CD4-positive, CD25-positive, alpha-beta regulatory T cell (primary cell): ENCODE measurements around the gene VMA21. TPM values are rescaled to one million over a fixed set of nuclear protein-coding genes. Genes with fewer than 3 reads are reported as not detected.

Source experiments
- ATAC-seq, 2 donors: fragments of 150-1000 bp; cut with Tn5 transposase; one replicate each; pipeline ENCODE4 v1.10.0; 2021; ENCODE audit warnings: low read depth in 2 of 2, moderate number of reproducible peaks in 2 of 2, moderate library complexity in 1 of 2
- DNase-seq, 3 donors: peaks; one replicate each; pipeline versions ENCODE4 v3.0.0 to v3.0.0-alpha.2; 2012 to 2022; ENCODE audit warnings: mixed read lengths in 1 of 3
- H3K27ac ChIP-seq: one replicate; pipeline ENCODE4 v1.7.0; 2013; ENCODE audit warnings: mild to moderate bottlenecking, low read length; ENCODE audit not compliant: insufficient read depth, poor library complexity, severe bottlenecking
- H3K27me3 ChIP-seq: one replicate; pipeline ENCODE4 v1.7.0; 2013; ENCODE audit warnings: low read length; ENCODE audit not compliant: control insufficient read depth, insufficient read depth
- H3K36me3 ChIP-seq: one replicate; pipeline ENCODE4 v1.7.0; 2013; ENCODE audit warnings: mild to moderate bottlenecking, low read length, moderate library complexity; ENCODE audit not compliant: control insufficient read depth, insufficient read depth
- H3K4me1 ChIP-seq: 2 replicates; pipeline ENCODE4 v1.7.0; 2013; ENCODE audit warnings: mild to moderate bottlenecking, low read length; ENCODE audit not compliant: insufficient read depth, control insufficient read depth, poor library complexity, severe bottlenecking
- H3K4me3 ChIP-seq: one replicate; pipeline ENCODE4 v1.7.0; 2013; ENCODE audit warnings: low read depth, mild to moderate bottlenecking, low read length, moderate library complexity
- H3K9me3 ChIP-seq, 2 experiments: 1 replicate in 1 of 2; 2 replicates in 1 of 2; pipeline ENCODE4 v1.7.0; 2013; ENCODE audit warnings: low read length in 2 of 2, mild to moderate bottlenecking in 1 of 2, moderate library complexity in 1 of 2; ENCODE audit not compliant: control insufficient read depth in 2 of 2
- H3K27ac Mint-ChIP-seq, 3 donors: one replicate each; pipeline ENCODE4 v1.8.0; 2020 to 2022; ENCODE audit warnings: mild to moderate bottlenecking in 3 of 3, mixed read lengths in 3 of 3, moderate library complexity in 2 of 3
- H3K27me3 Mint-ChIP-seq: one replicate; pipeline ENCODE4 v1.8.0; 2022; ENCODE audit warnings: mild to moderate bottlenecking, mixed read lengths
- H3K36me3 Mint-ChIP-seq: one replicate; pipeline ENCODE4 v1.8.0; 2020; ENCODE audit warnings: mixed read lengths
- H3K4me1 Mint-ChIP-seq, 4 donors: one replicate each; pipeline ENCODE4 v1.8.0; 2020 to 2022; ENCODE audit warnings: mixed read lengths in 4 of 4, mild to moderate bottlenecking in 1 of 4
- H3K4me3 Mint-ChIP-seq, 4 donors: one replicate each; pipeline ENCODE4 v1.8.0; 2020 to 2022; ENCODE audit warnings: mild to moderate bottlenecking in 4 of 4, mixed read lengths in 4 of 4, moderate library complexity in 3 of 4
- H3K9me3 Mint-ChIP-seq, 7 donors: one replicate each; pipeline ENCODE4 v1.8.0; 2020 to 2022; ENCODE audit warnings: mixed read lengths in 7 of 7, mild to moderate bottlenecking in 3 of 7, moderate library complexity in 2 of 7
- polyA plus RNA-seq, 4 donors: library from polyadenylated mRNA; unstranded; fragments of 300-500 nt; fragmentation: Illumina TruSeq; gene quantifications; one replicate each; pipeline ENCODE4 v1.2.3, GENCODE V29; 2021
- total RNA-seq: library from RNA; stranded (reverse); gene quantifications from one replicate; pipeline ENCODE4 v1.2.3, GENCODE V29; 2022

The VMA21 gene
- total and polyA plus RNA-seq, 5 donors from 2014 or later = 26.0 to 43.0 (median 37.5) TPM

DNA sequence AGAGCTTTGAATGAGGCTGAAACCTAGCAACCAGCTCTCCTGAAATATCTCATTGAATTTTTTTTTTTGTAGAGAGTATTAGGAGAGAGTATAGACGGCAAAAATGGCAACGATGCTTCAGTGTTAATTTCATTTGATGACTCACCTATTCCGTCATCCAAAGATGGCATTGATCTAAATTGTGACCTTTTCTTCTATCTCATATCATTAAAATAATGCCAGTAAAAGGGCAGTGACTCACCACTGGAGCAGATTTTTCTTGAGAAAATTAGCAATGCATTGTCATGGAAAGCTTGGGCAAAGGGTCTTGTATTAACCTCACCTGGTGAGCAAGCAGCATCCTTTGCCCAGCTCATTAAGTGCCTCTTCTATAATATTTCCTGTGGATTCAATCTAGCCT is 19.6 kb downstream of the VMA21 start:
- DNase-seq = no peak
- H3K4me1 Mint-ChIP-seq = no peaks in the 10 kb centered on the region

GRCh38 chrX:151419782-151420181 is 22.8 kb downstream of the VMA21 start:
- H3K4me1 Mint-ChIP-seq = no peaks in the 10 kb centered on the region
- Histone ChIP-seq H3K4me3 (no peak overlapping the region), H3K9me3 (no peaks in the 10 kb centered on the region), H3K4me1 (no peaks in the 10 kb centered on the region), H3K36me3 (no peaks in the 10 kb centered on the region), H3K27me3 (no peaks in the 10 kb centered on the region), H3K27ac (no peak overlapping the region)
- ATAC-seq (no peak), DNase-seq (no peak)
- no peak overlapping the region for H3K4me3 Mint-ChIP-seq
- H3K27ac Mint-ChIP-seq = no peak overlapping the region
- H3K36me3 Mint-ChIP-seq = no peaks in the 10 kb centered on the region
- no peaks in the 10 kb centered on the region for H3K9me3 Mint-ChIP-seq
- no peaks in the 10 kb centered on the region for H3K27me3 Mint-ChIP-seq

More for the DNA sequence above, 19.6 kb downstream of the VMA21 start:
- Mint-ChIP-seq H3K9me3 (no peaks in the 10 kb centered on the region), H3K36me3 (no peaks in the 10 kb centered on the region), H3K27me3 (no peaks in the 10 kb centered on the region), H3K4me3 (no peak overlapping the region), H3K27ac (no peak overlapping the region)
- Histone ChIP-seq H3K4me3 (no peak overlapping the region), H3K27me3 (no peaks in the 10 kb centered on the region), H3K4me1 (no peaks in the 10 kb centered on the region), H3K36me3 (no peaks in the 10 kb centered on the region), H3K9me3 (no peaks in the 10 kb centered on the region), H3K27ac (no peak overlapping the region)
- no peak for ATAC-seq

DNA sequence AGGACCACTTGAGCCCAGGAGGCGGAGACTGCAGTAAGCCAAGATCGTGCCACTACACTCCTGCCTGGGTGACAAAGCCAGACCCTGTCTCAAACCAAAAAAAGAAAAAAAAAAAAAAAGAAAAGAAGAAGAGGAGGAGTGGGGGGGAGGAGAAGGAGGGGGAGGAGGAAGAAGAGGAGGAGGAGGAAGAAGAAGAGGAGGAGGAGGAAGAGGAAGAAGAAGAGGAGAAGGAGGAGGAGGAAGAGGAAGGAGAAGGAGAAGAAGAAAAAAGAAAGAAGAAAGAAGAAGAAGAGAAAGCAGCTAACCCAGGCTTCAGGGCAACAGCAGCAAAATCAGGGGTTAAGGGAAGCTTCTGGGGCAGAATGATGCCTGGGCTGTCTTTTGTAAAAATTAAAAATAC is 27.5 kb downstream of the VMA21 start:
- Histone ChIP-seq H3K9me3 (no peaks in the 10 kb centered on the region), H3K4me3 (no peak overlapping the region), H3K36me3 (no peaks in the 10 kb centered on the region), H3K27me3 (no peaks in the 10 kb centered on the region), H3K27ac (no peak overlapping the region), H3K4me1 (no peaks in the 10 kb centered on the region)
- Mint-ChIP-seq H3K27me3 (no peaks in the 10 kb centered on the region), H3K36me3 (no peaks in the 10 kb centered on the region), H3K9me3 (no peaks in the 10 kb centered on the region), H3K27ac (no peak overlapping the region), H3K4me3 (no peak overlapping the region), H3K4me1 (no peaks in the 10 kb centered on the region)
- no peak for ATAC-seq
- DNase-seq = no peak

- Histone ChIP-seq H3K36me3 (no peaks in the 10 kb centered on the region), H3K4me1 (no peaks in the 10 kb centered on the region), H3K27me3 (no peaks in the 10 kb centered on the region), H3K27ac (no peak overlapping the region), H3K9me3 (no peaks in the 10 kb centered on the region), H3K4me3 (no peak overlapping the region)
- no peak overlapping the region for H3K4me3 Mint-ChIP-seq
- no peaks in the 10 kb centered on the region for H3K27me3 Mint-ChIP-seq
- ATAC-seq (no peak), DNase-seq (no peak)
- H3K27ac Mint-ChIP-seq = no peak overlapping the region
- H3K9me3 Mint-ChIP-seq = peaks cover 0 to 2% (median 0%) of the 10 kb centered on the region in 7 donors
- no peaks in the 10 kb centered on the region for H3K4me1 Mint-ChIP-seq
- H3K36me3 Mint-ChIP-seq = no peaks in the 10 kb centered on the region
Observed at GRCh38 chrX:151448509-151448908, 51.5 kb downstream of the VMA21 start.

DNA sequence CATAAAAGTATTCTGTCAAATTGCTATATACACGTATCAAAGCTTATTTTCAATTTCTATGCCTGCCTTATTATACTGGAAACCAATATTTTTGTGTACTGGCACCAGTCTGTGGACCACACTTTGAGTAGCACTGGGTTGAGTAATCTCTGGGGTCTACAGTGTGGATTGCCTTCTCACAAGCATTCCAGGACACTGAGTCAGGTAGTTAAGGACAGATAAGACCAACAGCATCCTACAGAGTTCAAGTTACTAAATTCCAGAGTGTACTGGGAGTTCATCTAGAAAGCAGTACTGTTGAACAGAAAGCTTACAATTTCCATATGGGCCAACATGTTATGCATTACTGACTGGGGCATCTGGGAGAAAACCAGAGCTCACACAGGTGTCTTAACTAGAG is 61.8 kb downstream of the VMA21 start:
- no peaks in the 10 kb centered on the region for H3K36me3 ChIP-seq
- H3K4me3 Mint-ChIP-seq = no peak overlapping the region
- no peaks in the 10 kb centered on the region for H3K4me1 Mint-ChIP-seq
- peaks cover 0 to 2% (median 0%) of the 10 kb centered on the region in 7 donors for H3K9me3 Mint-ChIP-seq
- DNase-seq = no peak
- H3K27ac Mint-ChIP-seq = no peak overlapping the region
- no peaks in the 10 kb centered on the region for H3K27me3 ChIP-seq
- no peaks in the 10 kb centered on the region for H3K4me1 ChIP-seq
- peaks cover 5% of the 10 kb centered on the region for H3K36me3 Mint-ChIP-seq
- no peak overlapping the region for H3K4me3 ChIP-seq
- no peak overlapping the region for H3K27ac ChIP-seq
- no peak for ATAC-seq
- no peaks in the 10 kb centered on the region for H3K27me3 Mint-ChIP-seq
- no peaks in the 10 kb centered on the region for H3K9me3 ChIP-seq

Other genes starting within 250 kb of the VMA21 start
- not detected for gene GPR50, start 220.6 kb upstream of the VMA21 start, total RNA-seq
- gene GPR50, start 220.6 kb upstream of the VMA21 start, polyA plus RNA-seq = not detected
- not detected for gene PASD1, start 166.5 kb downstream of the VMA21 start, total RNA-seq
- not detected for gene PASD1, start 166.5 kb downstream of the VMA21 start, polyA plus RNA-seq